NCI-H2029 (cell line): ENCODE data around the gene CD84.
A peak's percentile ranks its signal among the peaks of the same experiment; 100 is the strongest.
"Not testable (repeated sequence)": the region's sequence is repeated elsewhere in the genome, so short reads cannot be mapped to it uniquely, and the experiment has no call there.

ENCODE experiments used
- DNase-seq: peaks from one replicate; lab custom pipeline; 2025; lab: John Stamatoyannopoulos, UW

The CD84 gene

GRCh38 chr1:160610569-160611242, 31.4 kb upstream of the CD84 start:
- DNase-seq, result no peak

DNA sequence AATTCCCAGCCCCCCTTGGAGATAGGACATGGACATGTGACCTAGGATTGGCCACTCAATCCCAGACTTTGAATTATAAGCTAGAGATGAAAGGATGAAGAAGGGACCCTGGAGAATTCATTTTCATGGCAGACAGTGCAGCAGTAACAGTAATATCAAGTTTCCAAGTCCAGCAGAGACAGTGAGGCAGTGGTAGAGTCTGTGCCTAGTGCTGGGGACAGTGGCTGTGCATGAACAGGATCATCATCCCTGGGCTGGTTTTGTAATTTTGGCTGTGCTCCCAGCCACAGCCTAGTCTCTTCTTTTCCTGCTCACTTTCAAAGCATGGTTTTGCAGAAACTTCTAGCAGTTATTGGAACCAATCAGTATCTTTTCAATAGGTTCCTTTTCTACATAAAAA, 29.6 kb upstream of the CD84 start:
- no peak for DNase-seq

DNA sequence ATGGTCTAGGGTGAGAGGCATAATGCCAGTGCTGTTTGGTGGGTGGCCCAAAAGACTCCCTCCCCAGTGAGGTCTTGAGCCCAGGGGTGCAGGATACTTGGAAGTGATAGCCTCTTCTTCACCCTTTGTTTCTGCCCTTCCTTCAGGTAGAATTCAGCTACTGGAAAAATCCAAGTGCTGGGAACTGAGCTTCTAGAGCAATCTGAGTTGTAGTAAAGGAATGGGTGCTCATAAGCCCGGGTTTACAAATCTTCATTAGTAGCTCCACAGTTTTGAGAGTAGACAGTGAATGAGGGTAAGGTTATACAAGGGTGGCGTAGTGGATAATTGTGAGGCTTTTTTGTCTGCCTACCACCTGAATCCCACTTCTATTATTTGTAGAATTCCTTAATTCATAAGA, 29.2 kb upstream of the CD84 start:
- no peak for DNase-seq

DNA sequence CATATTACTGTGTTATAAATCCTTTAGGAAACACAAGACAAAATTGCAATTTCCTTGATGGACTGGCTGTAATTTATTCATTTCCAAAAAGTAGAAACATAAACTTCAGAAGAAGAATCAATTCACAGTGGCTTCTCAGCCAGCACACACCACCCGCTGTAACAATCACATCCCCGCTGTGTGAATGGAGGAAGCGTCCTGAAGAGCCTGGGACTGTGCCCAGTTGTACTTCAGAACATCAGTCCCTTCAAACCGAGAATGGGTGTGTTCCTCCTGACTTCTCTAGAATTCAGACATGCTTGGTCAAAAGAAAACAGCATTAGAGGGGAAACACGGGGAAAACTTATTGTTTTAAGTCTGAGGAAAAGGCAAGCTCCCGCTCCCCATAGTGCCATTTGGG, 28.8 kb upstream of the CD84 start:
- no peak for DNase-seq

- DNase-seq, result no peak
Measured at GRCh38 chr1:160607672-160608032, 28.4 kb upstream of the CD84 start.

- peak; percentile 74 for DNase-seq
Measured at GRCh38 chr1:160607011-160607671, 27.8 kb upstream of the CD84 start.

- no peak for DNase-seq
Measured at GRCh38 chr1:160606611-160607010, 27.3 kb upstream of the CD84 start.

DNA sequence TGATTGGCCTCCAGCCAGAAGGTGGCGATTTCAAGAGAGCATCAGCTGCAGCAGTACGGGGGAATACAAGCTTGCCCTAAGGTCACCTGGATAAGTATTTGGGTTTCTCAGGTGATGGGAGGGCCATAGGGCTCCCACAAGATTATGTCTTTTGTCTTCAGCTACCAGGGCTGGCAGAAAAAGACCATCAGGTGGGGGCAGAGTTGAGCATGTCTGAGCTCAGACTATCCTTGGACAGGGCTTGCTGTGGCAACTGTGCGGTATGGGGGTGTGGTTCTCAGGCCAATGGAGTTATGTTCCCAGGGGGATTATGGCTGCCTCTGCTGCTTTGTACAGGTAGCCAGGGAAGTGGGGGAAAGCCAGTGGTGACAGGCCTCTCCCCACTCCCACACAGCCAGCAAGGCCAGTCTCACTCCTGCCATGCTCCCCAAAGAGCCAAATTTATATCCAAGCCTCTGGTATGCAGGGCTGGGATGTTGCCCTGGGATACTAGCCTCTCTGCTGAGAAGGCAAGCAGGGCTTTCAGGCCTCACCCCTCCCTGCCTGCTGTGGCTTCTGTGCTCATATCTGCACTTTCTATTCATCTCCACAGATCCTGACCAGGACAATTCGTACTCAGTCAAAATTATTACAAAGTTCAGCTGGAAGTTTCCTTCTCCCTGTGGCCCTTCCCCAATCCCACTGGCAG, 26.6 kb upstream of the CD84 start:
- DNase-seq, result no peak

DNA sequence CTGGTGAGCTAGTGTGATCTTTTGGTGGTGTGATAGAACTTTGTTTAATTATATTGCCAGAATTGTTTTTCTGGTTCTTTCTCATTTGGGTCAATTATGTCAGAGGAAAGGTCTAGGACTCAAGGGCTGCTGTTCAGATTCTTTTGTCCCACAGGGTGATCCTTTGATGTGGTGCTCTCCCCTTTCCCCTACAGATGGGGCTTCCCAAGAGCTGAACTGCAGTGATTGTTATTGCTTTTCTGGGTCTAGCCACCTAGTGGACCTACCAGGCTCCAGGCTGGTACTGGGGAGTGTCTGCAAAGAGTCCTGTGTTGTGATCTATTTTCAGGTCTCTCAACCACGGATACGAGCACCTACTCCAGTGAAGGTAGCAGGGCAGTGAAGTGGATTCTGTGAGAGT, 25.9 kb upstream of the CD84 start:
- no peak for DNase-seq

DNA sequence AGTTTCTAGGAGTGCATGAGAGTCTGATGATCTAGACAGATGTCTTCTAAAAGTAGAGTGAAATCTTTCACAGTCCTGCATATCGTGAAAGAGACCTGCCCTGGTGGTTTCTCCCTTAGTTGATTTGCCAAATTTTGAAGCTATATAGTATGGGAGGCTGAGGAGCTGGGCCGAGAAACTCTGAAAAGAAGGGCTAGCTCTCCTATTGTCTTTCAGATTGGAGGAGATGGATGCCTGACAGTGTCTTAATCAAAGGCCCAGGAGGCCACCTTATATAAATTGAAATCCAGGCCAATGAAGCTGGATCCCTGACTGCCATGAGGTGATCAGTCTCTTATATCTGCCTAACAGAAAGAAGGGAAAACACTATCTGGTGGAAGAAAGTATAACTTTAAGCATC, 18.4 kb upstream of the CD84 start:
- no peak for DNase-seq

GRCh38 chr1:160597051-160597450, 17.8 kb upstream of the CD84 start:
- DNase-seq, result no peak

DNA sequence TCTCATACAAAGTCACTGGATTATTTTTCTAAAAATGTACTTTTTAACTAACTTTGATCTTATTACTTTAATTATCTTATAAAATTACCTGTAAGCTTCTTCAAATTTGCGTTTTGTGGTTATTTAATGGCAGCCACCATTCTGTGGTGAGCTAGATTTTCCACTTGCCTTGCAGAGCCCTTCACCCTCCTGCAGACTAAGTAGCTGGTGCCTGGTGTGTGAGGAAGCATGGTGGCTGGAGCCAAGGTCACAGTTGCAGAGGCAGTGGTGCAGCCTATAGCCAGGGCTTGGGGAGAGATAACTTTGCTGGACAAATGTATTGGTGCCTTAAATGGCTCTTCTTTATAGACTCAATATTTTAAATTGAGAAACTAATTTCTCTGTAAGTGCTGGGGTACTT, 11.2 kb upstream of the CD84 start:
- no peak for DNase-seq

DNA sequence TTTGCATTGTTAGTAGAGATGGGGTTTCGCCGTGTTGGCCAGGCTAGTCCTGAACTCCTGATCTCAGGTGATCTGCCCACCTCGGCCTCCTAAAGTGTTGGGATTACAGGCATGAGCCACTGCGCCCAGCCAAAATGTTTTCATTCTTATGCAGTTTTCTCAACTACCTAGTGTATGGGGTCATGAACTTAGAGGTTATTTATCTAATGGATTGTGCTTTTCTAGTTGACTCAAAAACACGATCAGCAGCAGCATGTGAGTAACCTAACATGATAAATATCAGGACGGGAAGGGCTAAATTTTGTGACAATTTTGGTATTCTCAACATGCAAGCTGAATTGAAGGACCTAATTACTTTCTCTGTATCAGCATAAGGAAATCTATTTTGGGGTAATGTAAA, 9.2 kb upstream of the CD84 start:
- DNase-seq, result no peak

DNA sequence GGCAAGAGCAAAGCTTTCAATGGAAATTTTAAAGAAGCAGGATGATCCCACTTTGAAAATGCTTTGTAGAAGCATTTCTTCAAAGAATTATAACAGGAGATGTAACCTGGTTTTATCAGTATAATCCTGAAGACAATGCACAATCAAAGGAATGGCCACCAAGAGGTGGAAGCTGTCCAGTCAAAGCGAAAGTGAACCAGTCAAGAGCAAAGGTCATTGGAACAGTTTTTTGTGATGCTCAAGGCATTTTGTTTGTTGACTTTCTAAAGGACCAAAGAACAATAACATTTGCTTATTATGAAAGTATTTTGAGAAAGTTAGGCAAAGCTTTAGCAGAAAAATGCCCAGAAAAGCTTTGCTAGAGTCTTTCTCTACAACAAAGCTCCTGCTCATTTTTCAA, 5.5 kb upstream of the CD84 start:
- no peak for DNase-seq

DNA sequence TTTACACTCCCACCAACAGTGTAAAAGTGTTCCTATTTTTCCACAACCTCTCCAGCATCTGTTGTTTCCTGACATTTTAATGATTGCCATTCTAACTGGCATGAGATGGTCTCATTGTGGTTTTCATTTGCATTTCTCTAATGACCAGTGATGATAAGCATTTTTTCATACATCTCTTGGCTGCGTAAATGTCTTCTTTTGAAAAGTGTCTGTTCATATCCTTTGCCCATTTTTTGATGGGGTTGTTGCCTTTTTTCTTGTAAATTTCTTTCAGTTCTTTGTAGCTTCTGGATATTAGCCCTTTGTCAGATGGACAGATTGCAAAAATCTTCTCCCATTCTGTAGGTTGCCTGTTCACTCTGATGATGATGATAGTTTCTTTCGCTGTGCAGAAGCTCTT, 3.7 kb upstream of the CD84 start:
- not testable (repeated sequence) for DNase-seq

DNA sequence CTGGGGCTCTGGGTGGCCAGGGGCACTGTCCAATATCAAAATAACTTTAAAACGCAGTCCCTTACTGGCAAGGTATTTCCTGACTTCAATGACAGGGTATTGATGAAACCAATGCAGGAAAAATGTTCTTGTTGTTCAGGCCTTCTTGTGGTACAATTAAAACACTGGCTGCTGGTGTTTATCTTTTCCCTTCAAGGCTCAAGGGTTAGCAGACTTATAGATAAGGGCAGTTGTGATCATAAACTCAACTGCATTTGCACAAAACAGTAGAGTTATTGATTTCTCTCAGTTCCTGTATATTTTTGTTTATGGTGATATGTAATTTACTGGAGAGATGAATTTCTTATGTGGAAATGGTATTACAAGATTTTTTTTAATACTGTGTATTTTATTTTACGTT, 2.7 kb upstream of the CD84 start:
- DNase-seq, result no peak

GRCh38 chr1:160580221-160580812, 1.0 kb upstream of the CD84 start:
- DNase-seq, result no peak

DNA sequence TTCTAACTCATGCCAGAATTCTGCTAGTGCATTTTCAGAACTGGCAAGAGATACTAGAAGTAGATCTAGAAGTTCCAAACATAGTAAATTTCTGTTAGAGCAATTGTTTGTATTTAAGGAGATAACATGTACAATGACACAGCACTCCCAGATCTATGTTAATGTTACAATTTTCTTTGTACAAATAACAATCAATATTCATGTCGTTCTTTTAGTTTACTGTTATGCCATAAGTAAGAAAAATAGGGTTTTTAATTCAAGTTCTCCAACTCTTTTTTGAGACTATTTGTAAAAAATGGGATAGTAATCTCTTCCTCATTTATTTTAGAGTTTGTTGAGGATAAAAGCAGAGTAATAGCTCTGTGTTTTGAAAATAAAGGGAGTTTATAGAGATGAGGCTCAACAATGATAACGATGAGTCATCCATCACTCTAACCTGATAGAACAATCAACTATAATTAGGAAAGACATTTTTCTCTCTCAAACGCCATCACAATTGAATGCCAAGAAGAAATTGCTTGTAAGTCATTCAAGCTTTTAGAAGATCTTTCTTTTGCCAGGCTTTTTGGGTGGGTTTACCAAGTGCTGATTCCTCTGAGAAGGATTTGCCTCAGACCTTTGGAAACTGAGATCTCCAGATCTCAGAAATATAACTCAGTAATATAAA, 638 bp downstream of the CD84 start:
- DNase-seq, result no peak

- no peak for DNase-seq
Measured at GRCh38 chr1:160578175-160578524, 1.1 kb downstream of the CD84 start.

DNA sequence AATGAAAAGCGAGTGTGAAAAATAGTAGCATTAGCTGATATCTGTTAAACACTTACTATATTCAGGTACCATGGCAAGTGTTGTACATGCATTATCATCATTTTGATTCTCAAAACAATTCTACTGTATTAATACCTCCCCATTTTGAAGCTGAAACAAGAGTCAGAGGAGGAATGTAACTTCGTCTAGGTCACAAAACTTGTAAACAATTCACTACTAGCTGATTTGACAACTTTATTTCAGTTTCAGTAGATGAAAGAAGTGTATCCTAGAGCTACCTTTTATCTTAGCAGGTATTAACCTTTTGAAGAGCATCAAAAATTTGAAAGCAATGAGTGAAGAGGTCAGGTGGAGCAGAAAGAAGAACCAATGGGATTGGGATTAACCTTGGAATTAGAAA, 1.6 kb downstream of the CD84 start:
- no peak for DNase-seq

GRCh38 chr1:160576884-160577283, 2.4 kb downstream of the CD84 start:
- no peak for DNase-seq

DNA sequence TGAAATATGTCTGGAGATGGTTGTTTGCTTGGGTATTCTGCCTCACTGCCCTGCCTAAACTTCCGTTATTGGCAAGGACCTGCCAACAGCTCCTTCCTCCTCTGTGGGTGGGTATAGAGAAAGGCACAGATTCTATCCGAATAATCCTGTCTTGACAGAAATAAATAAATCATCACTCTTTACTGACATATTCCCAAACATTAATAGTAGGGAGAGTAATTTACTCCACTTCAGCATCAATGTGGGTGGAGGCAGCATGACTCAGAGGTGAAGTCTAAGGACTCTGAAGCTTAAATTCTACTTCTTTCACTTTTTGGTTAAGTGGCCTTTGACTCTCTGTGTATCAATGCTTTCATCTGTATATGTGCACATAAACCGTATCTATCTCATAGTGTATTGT, 2.9 kb downstream of the CD84 start:
- DNase-seq, result no peak
